Activated T-helper 17 cell treated with anti-CD3 and anti-CD28 coated beads, Interleukin-2, amount 50 U/mL, for 72 hours (primary cell): ENCODE data around the gene DLGAP1. TPM values are rescaled to one million over a fixed set of nuclear protein-coding genes. Genes with fewer than 3 reads are reported as not detected.

Source experiments
- ATAC-seq: fragments of 150-1000 bp; cut with Tn5 transposase; replicated peaks from 2 replicates; pipeline ENCODE4 v1.10.0; 2021; ENCODE audit warnings: mild to moderate bottlenecking, moderate library complexity
- H3K27ac Mint-ChIP-seq: one replicate; pipeline ENCODE4 v1.8.0; 2022; ENCODE audit warnings: mixed read lengths
- H3K27me3 Mint-ChIP-seq: one replicate; pipeline ENCODE4 v1.8.0; 2022; ENCODE audit warnings: mixed read lengths
- H3K36me3 Mint-ChIP-seq: one replicate; pipeline ENCODE4 v1.8.0; 2022; ENCODE audit warnings: low read depth, mild to moderate bottlenecking, mixed read lengths
- H3K4me1 Mint-ChIP-seq: one replicate; pipeline ENCODE4 v1.8.0; 2022; ENCODE audit warnings: mixed read lengths
- H3K4me3 Mint-ChIP-seq: one replicate; pipeline ENCODE4 v1.8.0; 2022; ENCODE audit warnings: mild to moderate bottlenecking, mixed read lengths
- H3K9me3 Mint-ChIP-seq: one replicate; pipeline ENCODE4 v1.8.0; 2022; ENCODE audit warnings: mixed read lengths
- total RNA-seq, 2 donors: library from RNA; stranded (reverse); gene quantifications; one replicate each; pipeline ENCODE4 v1.2.3, GENCODE V29; 2022

DLGAP1 gene
- total RNA-seq, 2 donors from 2014 or later = 1.1 to 1.2 TPM

DNA sequence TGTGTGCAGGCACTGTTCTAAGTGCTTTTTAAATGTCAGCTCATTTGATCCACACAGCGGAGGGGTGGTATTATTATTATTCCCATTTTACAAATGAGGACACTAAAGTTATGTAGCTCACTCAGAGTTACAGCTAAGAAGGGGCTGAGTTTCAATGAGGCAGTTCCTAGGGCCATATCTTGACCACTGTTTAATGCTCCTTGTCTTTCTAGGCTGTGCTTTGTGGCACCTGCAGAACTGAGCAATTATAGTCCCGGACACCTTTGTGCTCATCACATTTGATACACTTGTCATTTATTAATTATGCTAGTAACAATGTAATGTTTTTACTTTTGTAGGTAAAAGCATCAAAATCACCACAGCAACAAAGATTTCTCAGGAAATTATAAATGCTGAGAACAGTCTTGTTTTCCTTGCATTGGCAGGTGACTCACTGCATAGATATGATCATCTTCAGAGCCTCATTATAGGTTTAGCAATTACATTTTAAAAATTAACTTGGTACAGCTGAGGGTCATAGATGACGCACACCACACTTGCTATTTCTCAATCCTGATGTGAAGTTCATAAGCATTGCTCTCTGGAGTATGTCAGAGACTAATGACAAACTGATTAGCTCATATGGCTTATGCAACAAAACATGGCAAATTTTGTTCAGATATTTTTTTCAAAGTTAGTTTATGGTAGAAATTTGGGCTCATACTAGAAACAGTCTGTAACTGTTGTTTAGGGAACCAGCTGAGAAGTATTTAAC, 638.3 kb downstream of the DLGAP1 start:
- no peaks in the 10 kb centered on the region for H3K4me1 Mint-ChIP-seq
- no peak overlapping the region for H3K27ac Mint-ChIP-seq
- no peaks in the 10 kb centered on the region for H3K9me3 Mint-ChIP-seq
- ATAC-seq = no peak
- no peak overlapping the region for H3K4me3 Mint-ChIP-seq
- no peaks in the 10 kb centered on the region for H3K36me3 Mint-ChIP-seq
- H3K27me3 Mint-ChIP-seq = peaks cover 19% of the 10 kb centered on the region

- ATAC-seq = no peak
- Mint-ChIP-seq H3K4me1 (no peaks in the 10 kb centered on the region), H3K9me3 (no peaks in the 10 kb centered on the region), H3K27me3 (peaks cover 19% of the 10 kb centered on the region), H3K27ac (no peak overlapping the region), H3K4me3 (no peak overlapping the region), H3K36me3 (no peaks in the 10 kb centered on the region)
Observed at GRCh38 chr18:3815991-3816390, 639.1 kb downstream of the DLGAP1 start.

- ATAC-seq = no peak
- no peaks in the 10 kb centered on the region for H3K4me1 Mint-ChIP-seq
- H3K9me3 Mint-ChIP-seq = no peaks in the 10 kb centered on the region
- no peak overlapping the region for H3K4me3 Mint-ChIP-seq
- no peaks in the 10 kb centered on the region for H3K36me3 Mint-ChIP-seq
- peaks cover 15% of the 10 kb centered on the region for H3K27me3 Mint-ChIP-seq
- no peak overlapping the region for H3K27ac Mint-ChIP-seq
Observed at GRCh38 chr18:3814816-3815215, 640.3 kb downstream of the DLGAP1 start.

GRCh38 chr18:3810296-3810695, 644.8 kb downstream of the DLGAP1 start:
- Mint-ChIP-seq H3K36me3 (no peaks in the 10 kb centered on the region), H3K9me3 (no peaks in the 10 kb centered on the region), H3K27ac (no peak overlapping the region), H3K4me3 (no peak overlapping the region), H3K4me1 (no peaks in the 10 kb centered on the region), H3K27me3 (peaks cover 4% of the 10 kb centered on the region)
- ATAC-seq = no peak

- Mint-ChIP-seq H3K36me3 (no peaks in the 10 kb centered on the region), H3K4me3 (no peak overlapping the region), H3K27me3 (no peaks in the 10 kb centered on the region), H3K9me3 (no peaks in the 10 kb centered on the region), H3K4me1 (no peaks in the 10 kb centered on the region), H3K27ac (no peak overlapping the region)
- ATAC-seq = no peak
Observed at GRCh38 chr18:3808985-3809780, 645.9 kb downstream of the DLGAP1 start.

DNA sequence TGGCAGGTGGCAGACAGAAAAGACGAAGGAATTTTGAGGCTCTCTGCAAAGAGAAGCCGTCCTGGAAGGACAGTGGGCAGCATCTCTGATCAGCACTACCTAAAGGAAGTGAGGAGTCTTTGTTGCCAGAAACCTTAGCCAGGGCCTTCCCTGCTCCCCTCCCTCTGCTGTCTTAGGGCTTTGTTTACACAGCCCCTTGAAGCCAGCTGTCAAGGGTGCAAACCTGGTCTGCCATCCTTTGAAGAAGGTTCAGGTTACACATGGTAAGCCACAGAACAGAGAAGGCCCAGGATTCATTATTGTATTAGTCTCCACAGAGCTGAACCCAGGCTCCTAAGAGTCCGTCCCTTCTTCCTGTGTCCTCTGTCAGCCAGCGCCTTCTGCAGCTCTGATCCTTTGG, 648.5 kb downstream of the DLGAP1 start:
- Mint-ChIP-seq H3K36me3 (no peaks in the 10 kb centered on the region), H3K4me1 (no peaks in the 10 kb centered on the region), H3K4me3 (no peak overlapping the region), H3K27me3 (no peaks in the 10 kb centered on the region), H3K27ac (no peak overlapping the region), H3K9me3 (no peaks in the 10 kb centered on the region)
- ATAC-seq = no peak

GRCh38 chr18:3804336-3804735, 650.8 kb downstream of the DLGAP1 start:
- H3K27ac Mint-ChIP-seq = no peak overlapping the region
- no peaks in the 10 kb centered on the region for H3K36me3 Mint-ChIP-seq
- H3K4me1 Mint-ChIP-seq = no peaks in the 10 kb centered on the region
- H3K9me3 Mint-ChIP-seq = no peaks in the 10 kb centered on the region
- no peaks in the 10 kb centered on the region for H3K27me3 Mint-ChIP-seq
- no peak overlapping the region for H3K4me3 Mint-ChIP-seq
- ATAC-seq = no peak

DNA sequence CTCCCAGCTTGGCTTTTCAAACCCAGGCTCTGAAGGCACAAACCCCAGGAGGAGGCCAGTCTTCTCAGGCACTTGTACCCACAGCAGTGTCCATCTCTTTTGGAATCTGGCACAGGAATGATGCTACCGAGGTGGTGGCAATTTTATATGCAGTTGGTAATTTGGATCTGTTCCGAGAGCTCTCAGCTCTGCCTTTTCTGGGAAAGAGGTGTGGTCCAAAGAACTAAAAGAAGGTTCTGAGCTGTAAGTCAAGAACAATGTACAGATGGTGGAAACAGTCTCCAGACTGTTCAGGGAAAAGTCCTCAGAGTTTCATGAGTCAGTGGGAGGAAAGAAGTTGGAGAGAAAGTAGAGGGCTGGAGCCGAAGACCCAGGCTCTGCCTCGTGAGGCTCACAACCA, 651.8 kb downstream of the DLGAP1 start:
- ATAC-seq = no peak
- Mint-ChIP-seq H3K4me3 (no peak overlapping the region), H3K27ac (no peak overlapping the region), H3K27me3 (no peaks in the 10 kb centered on the region), H3K36me3 (no peaks in the 10 kb centered on the region), H3K4me1 (no peaks in the 10 kb centered on the region), H3K9me3 (no peaks in the 10 kb centered on the region)

DNA sequence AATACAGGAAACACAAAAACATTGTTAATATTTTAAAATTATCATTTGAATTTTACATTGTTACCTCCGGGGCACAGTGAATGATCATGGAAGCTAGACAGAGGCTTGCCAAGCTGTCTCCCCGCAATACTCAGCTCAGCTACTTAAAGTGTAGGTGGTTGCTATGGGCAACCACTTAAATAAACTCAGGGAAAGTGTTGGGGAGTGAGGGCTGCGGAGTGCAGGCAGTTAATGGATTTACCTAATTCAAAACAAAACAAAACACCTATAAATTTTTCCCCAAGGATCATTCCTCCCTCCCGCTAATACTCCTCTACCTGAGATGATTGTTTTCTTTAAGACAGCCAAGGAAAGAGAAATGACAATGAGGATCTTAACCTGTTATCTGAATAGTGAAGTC, 655.6 kb downstream of the DLGAP1 start:
- no peaks in the 10 kb centered on the region for H3K4me1 Mint-ChIP-seq
- no peak overlapping the region for H3K27ac Mint-ChIP-seq
- H3K36me3 Mint-ChIP-seq = no peaks in the 10 kb centered on the region
- H3K9me3 Mint-ChIP-seq = no peaks in the 10 kb centered on the region
- H3K4me3 Mint-ChIP-seq = no peak overlapping the region
- ATAC-seq = no peak
- peaks cover 15% of the 10 kb centered on the region for H3K27me3 Mint-ChIP-seq

DNA sequence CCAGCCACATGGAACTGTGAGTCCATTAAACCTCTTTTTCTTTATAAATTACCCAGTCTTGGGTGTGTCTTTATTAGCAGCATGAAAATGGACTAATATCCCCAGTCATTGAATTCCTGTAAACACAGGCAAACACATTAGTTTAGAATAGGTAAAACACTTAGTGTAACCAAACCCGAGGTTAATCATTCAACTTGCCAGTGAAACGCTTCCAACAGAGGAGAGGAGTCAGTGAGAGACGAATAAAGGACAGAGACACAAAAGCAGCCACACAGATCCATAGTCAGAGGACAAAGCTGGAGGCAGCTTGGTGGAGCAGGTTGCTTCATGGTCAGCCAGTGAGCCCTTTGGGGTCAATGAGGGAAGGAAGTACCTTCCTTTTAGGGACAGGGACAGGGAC, 657.1 kb downstream of the DLGAP1 start:
- no peak overlapping the region for H3K4me3 Mint-ChIP-seq
- no peaks in the 10 kb centered on the region for H3K36me3 Mint-ChIP-seq
- H3K27me3 Mint-ChIP-seq = peaks cover 24% of the 10 kb centered on the region
- no peak for ATAC-seq
- no peaks in the 10 kb centered on the region for H3K4me1 Mint-ChIP-seq
- H3K27ac Mint-ChIP-seq = no peak overlapping the region
- no peaks in the 10 kb centered on the region for H3K9me3 Mint-ChIP-seq

- H3K36me3 Mint-ChIP-seq = no peaks in the 10 kb centered on the region
- no peak overlapping the region for H3K27ac Mint-ChIP-seq
- no peak overlapping the region for H3K4me3 Mint-ChIP-seq
- H3K27me3 Mint-ChIP-seq = peaks cover 24% of the 10 kb centered on the region
- H3K4me1 Mint-ChIP-seq = no peaks in the 10 kb centered on the region
- H3K9me3 Mint-ChIP-seq = no peaks in the 10 kb centered on the region
- no peak for ATAC-seq
Observed at GRCh38 chr18:3796434-3796833, 658.7 kb downstream of the DLGAP1 start.

GRCh38 chr18:3794537-3795348, 660.4 kb downstream of the DLGAP1 start:
- H3K36me3 Mint-ChIP-seq = no peaks in the 10 kb centered on the region
- peaks cover 24% of the 10 kb centered on the region for H3K27me3 Mint-ChIP-seq
- no peaks in the 10 kb centered on the region for H3K4me1 Mint-ChIP-seq
- ATAC-seq = no peak
- no peak overlapping the region for H3K27ac Mint-ChIP-seq
- H3K4me3 Mint-ChIP-seq = no peak overlapping the region
- no peaks in the 10 kb centered on the region for H3K9me3 Mint-ChIP-seq

- no peak overlapping the region for H3K4me3 Mint-ChIP-seq
- no peaks in the 10 kb centered on the region for H3K4me1 Mint-ChIP-seq
- H3K36me3 Mint-ChIP-seq = no peaks in the 10 kb centered on the region
- H3K9me3 Mint-ChIP-seq = no peaks in the 10 kb centered on the region
- H3K27ac Mint-ChIP-seq = no peak overlapping the region
- ATAC-seq = no peak
- H3K27me3 Mint-ChIP-seq = peaks cover 33% of the 10 kb centered on the region
Observed at GRCh38 chr18:3793545-3793944, 661.6 kb downstream of the DLGAP1 start.

DNA sequence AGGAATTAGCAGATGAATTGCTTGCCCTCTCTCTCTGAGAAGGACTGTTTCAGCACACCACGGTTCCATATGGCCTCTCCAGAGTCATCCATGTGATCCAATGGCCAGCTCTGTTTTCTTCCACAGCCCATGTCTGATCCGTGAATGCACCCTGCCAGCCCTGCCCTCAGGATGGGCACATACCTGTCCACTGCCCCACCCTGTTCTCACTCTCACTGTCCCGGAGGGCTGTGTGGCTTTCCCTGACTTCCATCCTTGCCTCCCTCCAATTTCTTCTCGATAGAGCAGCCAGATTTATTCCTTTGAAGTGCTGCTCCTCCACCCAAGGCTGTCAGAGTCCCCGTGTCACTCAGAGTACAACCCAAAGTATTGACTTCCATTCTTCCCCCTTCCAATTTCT, 662.0 kb downstream of the DLGAP1 start:
- no peaks in the 10 kb centered on the region for H3K9me3 Mint-ChIP-seq
- no peaks in the 10 kb centered on the region for H3K4me1 Mint-ChIP-seq
- H3K27me3 Mint-ChIP-seq = peaks cover 32% of the 10 kb centered on the region
- no peak overlapping the region for H3K4me3 Mint-ChIP-seq
- H3K36me3 Mint-ChIP-seq = no peaks in the 10 kb centered on the region
- H3K27ac Mint-ChIP-seq = no peak overlapping the region
- ATAC-seq = no peak
